Natural killer cell (primary cell): ENCODE data around the gene MAN1A2. TPM values are rescaled to one million over a fixed set of nuclear protein-coding genes. Genes with fewer than 3 reads are reported as not detected.

Experiments
- ATAC-seq, 3 donors: fragments of 150-1000 bp in 2 of 3; fragments of 200-7000 bp in 1 of 3; cut with Tn5 transposase; 1 replicate in 1 of 3; 2 replicates in 2 of 3; pipeline ENCODE4 v1.10.0; 2021; ENCODE audit warnings: mild to moderate bottlenecking in 2 of 3, moderate library complexity in 2 of 3
- DNase-seq, 2 donors: peaks; one replicate each; pipeline versions ENCODE4 v3.0.0 to v3.0.0-alpha.2; 2013 to 2021; ENCODE audit warnings: mixed read lengths in 1 of 2
- H3K27ac ChIP-seq: one replicate; pipeline ENCODE4 v1.5.1; 2013; ENCODE audit warnings: mild to moderate bottlenecking, low read length
- H3K27me3 ChIP-seq: one replicate; pipeline ENCODE4 v1.6.1; 2013; ENCODE audit warnings: low read length; ENCODE audit not compliant: control insufficient read depth, insufficient read depth
- H3K36me3 ChIP-seq: one replicate; pipeline ENCODE4 v1.6.1; 2013; ENCODE audit warnings: low read length; ENCODE audit not compliant: control insufficient read depth, insufficient read depth
- H3K4me1 ChIP-seq: one replicate; pipeline ENCODE4 v1.6.1; 2013; ENCODE audit warnings: low read length; ENCODE audit not compliant: control insufficient read depth, insufficient read depth
- H3K4me3 ChIP-seq: one replicate; pipeline ENCODE4 v1.5.1; 2013; ENCODE audit warnings: low read length
- H3K9me3 ChIP-seq: one replicate; pipeline ENCODE4 v1.6.1; 2013; ENCODE audit warnings: low read length; ENCODE audit not compliant: control insufficient read depth, insufficient read depth
- H3K27ac Mint-ChIP-seq, 2 donors: one replicate each; pipeline ENCODE4 v1.8.0; 2022; ENCODE audit warnings: mild to moderate bottlenecking in 2 of 2, mixed read lengths in 2 of 2, moderate library complexity in 1 of 2
- H3K27me3 Mint-ChIP-seq, 2 donors: one replicate each; pipeline ENCODE4 v1.8.0; 2022; ENCODE audit warnings: low read depth in 2 of 2, mixed read lengths in 2 of 2
- H3K36me3 Mint-ChIP-seq: one replicate; pipeline ENCODE4 v1.8.0; 2022; ENCODE audit warnings: mixed read lengths
- H3K4me1 Mint-ChIP-seq, 2 donors: one replicate each; pipeline ENCODE4 v1.8.0; 2022; ENCODE audit warnings: mixed read lengths in 2 of 2
- H3K4me3 Mint-ChIP-seq: one replicate; pipeline ENCODE4 v1.8.0; 2022; ENCODE audit warnings: mild to moderate bottlenecking, moderate library complexity, mixed read lengths
- H3K9me3 Mint-ChIP-seq, 2 donors: one replicate each; pipeline ENCODE4 v1.8.0; 2022; ENCODE audit warnings: mixed read lengths in 2 of 2
- WGBS: methylation state at CpG from one replicate; pipeline ENCODE4 v1.1.7; 2013; ENCODE audit warnings: missing lambda C conversion rate; ENCODE audit not compliant: insufficient coverage; 5-methylcytosine and 5-hydroxymethylcytosine counted together
- intact Hi-C: fragments of 100-400 bp; cut with micrococcal nuclease; formaldehyde crosslinking; loops from one replicate; pipeline ENCODE4 v1.14.2; 2022
- total RNA-seq, 4 donors: library from RNA; stranded (reverse); fragments of 120-200 nt in 1 of 4; gene quantifications; one replicate each; pipeline versions ENCODE4 v1.2.3 to v1.2.4, GENCODE V29; 2013 to 2022
- TF ChIP-seq, protein P1 (sequence below): fragments of 200-600 bp; IDR thresholded peaks from one replicate; pipeline ENCODE4 v1.8.0; 2022; ENCODE audit warnings: antibody characterized with exemption

The MAN1A2 gene
- total RNA-seq, 3 donors from 2014 or later (not counting 1 experiment from before 2014, with no cell fraction given): 75.5 to 90.0 (median 87.1) TPM

DNA sequence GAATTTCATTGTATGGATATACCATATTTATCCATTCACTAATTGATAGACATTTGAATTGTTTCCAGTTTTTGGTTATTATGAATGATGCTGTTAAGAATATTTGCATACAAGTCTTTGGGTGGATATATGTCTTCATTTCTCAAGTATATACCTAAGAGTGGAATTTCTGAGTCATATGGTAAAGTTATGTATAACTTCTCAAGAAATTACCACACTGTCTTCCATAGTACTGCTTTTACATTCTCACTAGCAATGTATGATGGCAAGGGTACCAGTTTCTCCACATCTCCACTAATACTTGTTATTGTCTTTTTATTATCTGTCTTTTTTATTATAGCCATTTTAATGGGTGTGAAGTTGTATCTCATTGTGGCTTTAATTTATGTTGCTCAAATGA, 164.0 kb downstream of the MAN1A2 start:
- intact Hi-C loops: no loop called here
- H3K4me3 ChIP-seq: no peak overlapping the region
- Mint-ChIP-seq H3K36me3 (no peaks in the 10 kb centered on the region), H3K27me3 (peaks cover 0 to 4% of the 10 kb centered on the region in 2 donors), H3K9me3 (no peaks in the 10 kb centered on the region), H3K4me1 (peaks cover 0 to 6% of the 10 kb centered on the region in 2 donors), H3K27ac (no peak overlapping the region), H3K4me3 (no peak overlapping the region)
- no peak for ATAC-seq
- no peaks in the 10 kb centered on the region for H3K9me3 ChIP-seq
- H3K4me1 ChIP-seq: peaks cover 4% of the 10 kb centered on the region
- no peak overlapping the region for H3K27ac ChIP-seq
- no peak for DNase-seq
- TF ChIP-seq, protein P1, sequence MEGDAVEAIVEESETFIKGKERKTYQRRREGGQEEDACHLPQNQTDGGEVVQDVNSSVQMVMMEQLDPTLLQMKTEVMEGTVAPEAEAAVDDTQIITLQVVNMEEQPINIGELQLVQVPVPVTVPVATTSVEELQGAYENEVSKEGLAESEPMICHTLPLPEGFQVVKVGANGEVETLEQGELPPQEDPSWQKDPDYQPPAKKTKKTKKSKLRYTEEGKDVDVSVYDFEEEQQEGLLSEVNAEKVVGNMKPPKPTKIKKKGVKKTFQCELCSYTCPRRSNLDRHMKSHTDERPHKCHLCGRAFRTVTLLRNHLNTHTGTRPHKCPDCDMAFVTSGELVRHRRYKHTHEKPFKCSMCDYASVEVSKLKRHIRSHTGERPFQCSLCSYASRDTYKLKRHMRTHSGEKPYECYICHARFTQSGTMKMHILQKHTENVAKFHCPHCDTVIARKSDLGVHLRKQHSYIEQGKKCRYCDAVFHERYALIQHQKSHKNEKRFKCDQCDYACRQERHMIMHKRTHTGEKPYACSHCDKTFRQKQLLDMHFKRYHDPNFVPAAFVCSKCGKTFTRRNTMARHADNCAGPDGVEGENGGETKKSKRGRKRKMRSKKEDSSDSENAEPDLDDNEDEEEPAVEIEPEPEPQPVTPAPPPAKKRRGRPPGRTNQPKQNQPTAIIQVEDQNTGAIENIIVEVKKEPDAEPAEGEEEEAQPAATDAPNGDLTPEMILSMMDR: no peak
- H3K36me3 ChIP-seq: no peaks in the 10 kb centered on the region
- H3K27me3 ChIP-seq: no peaks in the 10 kb centered on the region

DNA sequence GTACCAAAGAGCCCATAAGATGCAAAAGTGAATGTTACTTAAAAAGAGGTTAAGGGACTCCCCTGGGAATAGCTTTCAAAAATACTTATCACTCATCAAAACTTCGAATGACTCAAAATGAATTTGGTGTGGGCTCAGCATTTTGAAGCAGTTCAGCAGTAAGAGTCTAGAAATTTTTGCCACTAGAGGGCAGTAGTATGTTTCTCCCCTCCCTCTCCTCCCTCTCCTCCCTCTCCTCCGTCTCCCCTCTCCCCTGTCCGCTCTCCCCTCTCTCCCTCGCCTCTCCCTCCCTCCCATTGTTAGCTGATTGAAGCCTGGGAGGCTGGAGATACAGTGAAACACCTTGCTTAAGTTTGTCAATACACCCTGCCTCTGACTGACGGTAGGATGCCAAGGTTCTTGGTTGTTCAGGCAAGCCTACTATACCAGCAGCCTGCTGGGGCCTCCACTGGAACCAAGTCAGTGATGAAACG, 167.8 kb downstream of the MAN1A2 start:
- Mint-ChIP-seq H3K4me1 (peaks cover 0 to 6% of the 10 kb centered on the region in 2 donors), H3K36me3 (no peaks in the 10 kb centered on the region), H3K9me3 (no peaks in the 10 kb centered on the region), H3K4me3 (no peak overlapping the region), H3K27me3 (peaks cover 0 to 4% of the 10 kb centered on the region in 2 donors), H3K27ac (no peak overlapping the region)
- no peaks in the 10 kb centered on the region for H3K36me3 ChIP-seq
- 10% methylated on average over 5 of the region's 6 CpGs for WGBS
- no peaks in the 10 kb centered on the region for H3K27me3 ChIP-seq
- TF ChIP-seq, protein P1: peak; percentile 61
- peaks cover 4% of the 10 kb centered on the region for H3K4me1 ChIP-seq
- intact Hi-C loops: loop anchor here (1.0 kb wide), 3 partner anchors 139 to 223 kb away; no protein-coding TSS in a partner anchor
- no peaks in the 10 kb centered on the region for H3K9me3 ChIP-seq
- H3K27ac ChIP-seq: no peak overlapping the region
- H3K4me3 ChIP-seq: no peak overlapping the region
- peak; percentile 82 to 94 (median 91) for ATAC-seq
- peak in 1 of 2 donors; percentile 83 for DNase-seq

DNA sequence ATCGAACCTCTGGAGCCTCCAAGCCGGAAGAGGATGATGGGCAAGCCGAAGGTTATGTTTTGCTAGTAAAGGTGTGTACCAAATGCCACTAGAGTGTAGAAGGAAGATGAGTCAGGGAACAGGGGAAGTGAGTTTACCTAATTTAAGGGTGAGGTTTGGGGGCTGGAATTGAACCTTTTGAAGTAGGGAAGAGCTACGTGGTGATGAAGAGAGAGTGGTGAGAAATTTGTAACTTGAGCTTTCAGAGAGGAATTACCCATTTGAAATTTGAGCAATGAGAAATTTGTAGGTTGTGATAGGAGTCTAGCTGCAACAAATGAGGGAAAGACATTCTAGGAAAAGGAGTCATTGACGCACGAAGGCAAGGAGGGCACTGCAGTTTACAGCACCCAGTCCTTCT, 168.6 kb downstream of the MAN1A2 start:
- Mint-ChIP-seq H3K27me3 (peaks cover 0 to 4% of the 10 kb centered on the region in 2 donors), H3K4me1 (peaks cover 0 to 6% of the 10 kb centered on the region in 2 donors), H3K9me3 (no peaks in the 10 kb centered on the region), H3K27ac (no peak overlapping the region), H3K36me3 (no peaks in the 10 kb centered on the region), H3K4me3 (no peak overlapping the region)
- DNase-seq (no peak), ATAC-seq (no peak)
- WGBS: 77% methylated on average over 6 of the region's 6 CpGs
- Histone ChIP-seq H3K27ac (no peak overlapping the region), H3K27me3 (no peaks in the 10 kb centered on the region), H3K4me3 (no peak overlapping the region), H3K9me3 (no peaks in the 10 kb centered on the region), H3K4me1 (peaks cover 4% of the 10 kb centered on the region), H3K36me3 (no peaks in the 10 kb centered on the region)
- TF ChIP-seq, protein P1: no peak
- intact Hi-C loops: loop anchor here (1.0 kb wide), 3 partner anchors 138 to 222 kb away; no protein-coding TSS in a partner anchor
